GM18498 (cell line): ENCODE results near the gene MID1IP1.

Experiments used
- ATAC-seq: cut with Tn5 transposase; IDR thresholded peaks from one replicate; pipeline ENCODE4 v1.9.1; 2021; ENCODE audit warnings: mild to moderate bottlenecking, moderate library complexity; ENCODE audit not compliant: unreplicated experiment

The MID1IP1 gene

DNA sequence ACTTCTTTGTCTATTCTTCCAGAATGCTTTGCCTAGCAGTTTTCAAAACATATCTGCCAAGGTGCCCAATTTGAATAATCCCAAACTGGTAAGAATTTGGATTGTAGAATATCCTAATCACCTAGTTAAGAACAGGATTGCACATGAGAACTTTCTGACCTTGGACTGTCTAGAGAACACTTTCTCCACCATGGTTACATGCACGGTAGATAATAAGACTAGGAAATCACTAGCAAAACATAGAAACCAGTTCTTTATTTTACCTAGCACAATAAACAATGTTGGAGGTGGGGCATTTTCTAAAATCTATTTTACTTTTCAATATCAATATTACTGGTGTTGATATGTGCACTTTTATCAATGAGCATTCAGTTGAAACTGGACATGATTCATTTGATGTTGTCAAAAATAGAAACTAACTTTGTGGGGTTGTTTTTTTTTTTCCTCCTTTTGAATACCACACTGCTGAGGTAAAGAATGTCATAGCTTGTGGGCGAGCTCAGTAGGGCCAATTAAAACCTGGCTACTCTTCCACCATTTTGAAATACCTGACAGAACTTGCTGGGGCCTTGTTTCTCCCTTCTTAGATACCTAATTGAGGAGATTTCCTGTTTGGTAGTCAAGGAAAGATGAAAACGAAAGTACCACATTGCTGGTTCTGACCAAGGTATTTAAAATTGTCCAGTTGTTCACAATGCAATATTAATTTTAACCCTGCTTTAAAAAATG, 10.4 kb downstream of the MID1IP1 start:
- ATAC-seq: no peak

DNA sequence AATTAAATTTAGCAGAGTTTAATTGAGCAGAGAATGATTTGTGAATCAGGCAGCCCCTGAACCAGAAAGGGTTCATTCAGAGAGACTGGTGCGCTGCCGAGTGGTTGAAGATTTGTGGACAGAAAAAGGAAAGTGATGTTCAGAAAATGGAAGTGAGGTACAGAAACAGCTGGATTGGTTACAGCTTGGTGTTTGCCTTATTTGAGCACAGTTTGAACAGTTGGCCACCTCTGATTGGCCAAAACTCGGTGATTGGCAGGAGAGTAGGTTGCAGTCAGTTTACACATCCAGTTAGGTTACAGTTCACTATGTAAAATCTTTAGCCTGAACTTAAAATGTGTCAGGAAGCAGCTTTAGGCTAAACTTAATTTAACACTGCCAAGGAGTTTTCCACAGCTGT, 14.9 kb downstream of the MID1IP1 start:
- no peak for ATAC-seq

DNA sequence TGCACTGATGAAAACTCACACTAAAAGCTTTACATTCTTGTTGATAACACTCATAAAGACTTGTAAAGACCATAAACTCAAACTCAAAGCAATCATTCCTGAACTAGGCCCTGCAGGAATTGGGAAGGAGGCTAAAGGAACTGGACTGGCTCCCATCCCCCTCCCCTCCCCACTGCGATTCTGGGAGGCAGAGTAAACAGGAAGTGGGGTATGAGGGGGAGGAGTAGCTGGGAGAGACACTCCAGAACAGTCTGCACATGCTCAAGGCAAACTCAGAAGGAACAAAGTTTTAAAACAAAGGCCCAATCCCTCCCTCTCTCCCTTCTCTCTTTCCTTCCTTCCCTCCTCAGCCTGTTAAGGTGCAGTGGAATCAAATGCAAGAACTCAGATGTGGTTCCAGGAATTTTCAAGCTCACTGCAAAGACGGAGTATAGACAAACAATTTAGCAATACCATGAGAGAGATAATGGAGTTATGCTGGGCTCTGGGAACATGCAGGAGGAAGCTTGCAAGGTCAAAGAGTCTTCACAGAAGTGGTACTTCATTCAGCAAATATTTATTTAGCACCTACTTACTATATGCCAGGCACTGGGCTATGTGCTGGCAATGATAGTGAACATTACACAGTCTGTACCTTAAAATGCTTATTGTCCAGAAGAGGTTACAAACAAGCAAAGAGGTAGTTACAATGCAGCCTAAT, 15.9 kb downstream of the MID1IP1 start:
- no peak for ATAC-seq

DNA sequence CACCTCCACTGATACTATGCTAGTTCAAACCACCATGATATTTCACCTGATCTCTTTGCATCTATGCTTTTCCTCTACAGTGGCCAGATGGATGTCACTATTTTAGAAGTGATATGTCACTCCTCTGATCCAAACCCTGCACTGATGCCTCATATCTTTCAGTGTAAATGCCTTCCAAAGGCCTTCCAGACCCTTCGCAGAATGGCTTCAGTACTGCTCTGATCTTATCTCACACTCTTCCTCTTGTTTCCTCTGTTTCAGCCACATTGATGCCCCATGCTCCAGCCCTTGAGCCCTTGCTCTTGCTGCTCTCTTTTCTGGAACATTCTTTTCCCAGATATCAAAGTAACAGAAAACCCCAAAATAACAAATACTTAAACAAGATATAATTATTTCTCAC, 17.9 kb downstream of the MID1IP1 start:
- no peak for ATAC-seq

DNA sequence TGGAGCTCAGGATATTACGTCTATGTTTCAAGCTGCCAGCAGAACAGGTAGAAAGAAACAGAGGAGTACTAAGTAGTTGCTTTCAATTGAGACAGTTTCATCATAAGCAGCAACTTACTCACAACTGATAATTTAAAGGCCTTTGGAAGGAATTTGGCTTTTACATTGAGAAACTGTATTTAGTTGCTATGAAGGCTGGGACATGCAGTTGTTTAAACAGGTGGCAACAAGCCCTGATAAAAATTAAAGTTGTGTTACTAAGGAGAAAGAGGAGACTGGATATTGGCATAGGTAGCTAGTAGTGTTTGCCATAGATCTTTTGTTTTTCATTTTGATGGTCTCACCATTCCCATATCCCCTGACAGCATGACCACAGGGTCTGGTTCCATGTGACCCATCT, 18.4 kb downstream of the MID1IP1 start:
- no peak for ATAC-seq

DNA sequence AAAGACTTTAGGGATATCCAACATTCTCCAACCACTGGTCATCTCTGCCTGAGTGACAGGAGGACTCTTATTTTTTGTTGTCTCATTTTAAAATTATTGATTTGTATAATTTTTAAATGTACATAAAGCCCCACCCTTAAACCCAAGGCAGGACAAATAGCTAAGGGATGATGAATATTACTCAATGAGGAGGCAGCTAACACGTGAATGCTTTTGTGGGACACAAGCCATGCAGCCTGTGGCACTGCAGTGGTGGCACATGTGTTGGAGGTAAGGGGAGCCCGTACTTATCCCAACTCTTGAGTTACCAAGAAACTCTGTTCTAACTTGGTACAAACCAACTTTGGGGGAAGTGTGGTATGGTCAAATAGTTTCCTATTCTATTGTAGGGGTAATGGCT, 19.5 kb downstream of the MID1IP1 start:
- ATAC-seq: no peak

DNA sequence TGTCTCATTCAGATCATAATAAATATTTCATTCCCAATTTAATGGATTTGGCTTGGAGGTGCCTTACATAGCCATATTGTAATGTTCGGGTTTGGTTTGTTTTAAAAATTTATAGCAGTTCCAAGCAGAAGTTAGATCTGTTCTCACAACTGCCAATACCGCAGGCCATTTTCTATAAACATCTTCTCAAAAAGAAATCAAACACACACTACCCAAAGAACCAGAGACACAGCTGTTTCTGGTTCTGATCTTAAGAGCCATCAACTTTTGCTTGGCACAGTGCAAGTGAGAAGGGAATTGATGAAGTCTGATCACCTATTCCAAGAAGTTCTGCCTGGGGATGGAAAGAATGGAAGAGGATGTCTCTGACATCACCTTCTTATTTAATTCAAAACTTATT, 22.9 kb downstream of the MID1IP1 start:
- ATAC-seq: no peak

DNA sequence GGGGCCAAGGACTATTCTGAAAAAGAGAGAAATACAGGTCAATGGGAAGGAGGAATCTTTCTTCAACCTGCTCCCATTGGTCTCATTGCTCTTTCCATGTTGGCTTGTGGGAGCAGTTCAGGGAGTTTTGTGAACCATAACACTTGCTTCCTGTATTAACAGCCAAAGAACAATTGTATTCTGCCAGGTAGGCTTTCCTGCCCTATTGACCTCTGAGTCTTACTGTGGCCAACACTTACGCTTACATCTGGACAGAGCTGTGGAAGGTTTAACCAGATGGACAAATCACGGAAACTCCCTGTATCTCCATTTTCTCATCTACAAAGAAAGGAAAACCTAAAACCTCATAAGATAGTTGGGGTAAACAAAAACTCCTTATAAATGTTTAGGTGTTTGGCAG, 30.7 kb downstream of the MID1IP1 start:
- ATAC-seq: no peak

DNA sequence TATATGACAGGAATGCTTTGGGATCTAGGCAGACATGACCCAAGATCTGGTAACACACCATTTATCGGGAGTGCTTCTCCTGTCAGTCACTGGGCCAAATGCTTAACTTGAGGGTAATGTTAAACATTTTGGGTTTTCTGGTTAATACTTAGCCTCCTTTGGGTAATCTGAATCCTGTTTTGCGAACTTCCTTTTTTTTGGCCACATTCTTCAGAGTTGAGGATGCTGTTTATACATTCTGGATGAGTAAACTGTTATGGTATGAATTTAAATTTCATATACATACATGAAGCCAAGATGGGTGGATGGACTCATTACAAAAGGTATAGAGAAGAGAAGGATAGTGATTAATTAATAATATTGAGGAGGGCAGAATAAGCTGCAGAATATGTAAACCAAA, 36.1 kb downstream of the MID1IP1 start:
- no peak for ATAC-seq

DNA sequence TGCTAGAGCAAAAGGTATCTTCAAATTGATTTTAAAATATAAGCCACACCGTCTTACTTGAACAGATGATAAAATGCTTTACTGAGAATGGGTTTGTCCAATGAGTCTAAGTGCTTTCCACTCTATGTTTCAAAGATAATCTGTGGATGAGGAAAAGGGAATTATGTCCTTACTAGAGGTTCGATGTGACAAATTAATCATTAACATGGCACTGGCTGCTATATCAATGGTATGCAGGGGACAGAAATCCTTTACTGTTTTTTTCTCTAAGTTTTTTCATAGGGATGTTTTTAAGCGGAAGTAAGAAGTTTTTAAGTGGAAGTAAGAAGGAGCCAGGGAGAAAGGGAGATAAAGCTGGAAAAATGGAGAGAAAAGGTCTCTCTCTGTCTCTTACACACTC, 38.0 kb downstream of the MID1IP1 start:
- ATAC-seq: no peak

DNA sequence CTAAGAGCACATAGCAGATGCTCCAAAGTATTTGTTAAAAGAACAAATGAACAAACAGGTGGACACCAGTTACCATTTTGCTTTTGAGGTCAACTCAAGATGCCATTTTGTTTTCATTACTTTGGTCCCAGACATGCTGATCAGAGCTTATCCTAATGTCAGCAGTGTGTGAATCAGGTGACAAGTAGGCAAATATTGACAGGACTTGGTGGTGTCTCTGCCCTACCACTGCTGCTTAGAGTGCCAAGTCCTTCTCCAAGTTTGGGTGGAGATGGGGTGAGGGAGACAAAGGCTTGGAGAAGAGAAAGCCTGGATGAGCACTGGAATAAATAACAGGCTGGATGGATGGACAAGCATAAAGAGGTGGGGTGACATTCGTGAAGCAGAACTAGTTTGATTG, 38.7 kb downstream of the MID1IP1 start:
- ATAC-seq: no peak

DNA sequence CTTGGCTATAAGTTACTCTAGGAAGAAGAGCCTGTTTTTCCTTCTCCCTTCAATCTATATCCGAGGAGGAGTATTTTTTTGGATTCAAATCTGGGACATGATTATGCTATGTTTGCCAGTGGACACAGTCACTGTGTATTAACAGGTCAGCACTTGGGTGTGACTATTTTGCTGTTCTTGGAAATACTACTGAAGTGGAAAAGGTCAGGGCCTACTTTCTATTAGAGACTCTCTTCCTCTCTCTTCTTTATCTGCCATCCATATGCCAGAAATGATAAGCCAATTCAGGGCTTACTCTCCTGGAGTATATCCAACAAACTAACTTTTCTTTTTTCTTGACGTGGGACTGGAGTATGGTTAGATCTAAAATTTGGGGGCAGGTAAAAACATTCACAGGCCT, 40.5 kb downstream of the MID1IP1 start:
- ATAC-seq: no peak

DNA sequence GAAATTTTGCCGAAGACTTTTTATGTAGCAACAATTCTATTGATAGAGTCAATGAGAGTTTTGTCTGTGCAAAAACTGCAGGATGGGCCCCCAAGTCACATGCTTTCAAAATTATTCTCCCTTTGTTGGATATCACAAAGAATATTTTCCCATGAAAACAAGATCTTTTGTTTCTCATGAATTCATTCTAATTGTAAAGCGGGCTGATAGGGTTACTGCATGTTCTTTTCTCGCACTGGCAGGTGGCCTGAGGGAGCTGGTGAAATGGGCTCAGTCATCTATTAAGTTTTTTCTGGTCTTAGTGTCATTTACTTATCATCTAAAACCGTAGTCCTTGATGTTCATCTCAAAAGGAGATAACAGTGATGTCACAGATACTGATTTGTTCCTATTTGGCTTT, 44.2 kb downstream of the MID1IP1 start:
- ATAC-seq: no peak

DNA sequence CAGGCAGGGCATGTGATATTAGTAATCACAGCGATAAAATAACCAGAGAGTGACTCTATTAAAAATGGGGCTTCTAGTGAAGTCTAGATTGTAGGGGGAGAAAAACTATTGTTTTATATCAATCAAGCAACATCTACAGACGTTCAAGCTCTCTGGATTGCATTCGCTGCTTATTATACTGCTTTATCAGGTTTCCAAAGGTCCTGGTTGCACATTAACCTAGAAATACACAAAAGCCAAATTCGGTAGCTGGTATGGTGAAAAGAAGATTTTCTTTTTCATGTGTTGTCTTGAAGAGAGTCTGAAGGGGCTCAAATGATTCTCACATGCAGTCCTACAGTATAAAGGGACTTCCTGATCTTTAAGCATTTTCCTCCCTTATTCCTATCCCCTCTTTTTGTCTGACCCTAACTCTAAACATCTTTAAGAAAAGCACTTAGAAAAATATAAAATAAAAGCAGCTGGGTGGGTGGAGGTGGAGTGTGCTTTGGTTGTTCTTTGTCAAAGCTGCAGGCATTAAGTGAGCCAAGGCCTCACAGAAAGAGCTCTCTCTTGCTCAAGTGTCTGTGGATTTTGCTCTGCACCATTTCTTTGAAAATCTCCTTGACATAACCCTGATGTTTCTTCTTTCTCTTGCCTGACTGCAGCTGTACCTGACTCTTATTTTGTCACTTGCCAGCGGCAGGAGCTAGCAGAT, 46.1 kb downstream of the MID1IP1 start:
- ATAC-seq: no peak

DNA sequence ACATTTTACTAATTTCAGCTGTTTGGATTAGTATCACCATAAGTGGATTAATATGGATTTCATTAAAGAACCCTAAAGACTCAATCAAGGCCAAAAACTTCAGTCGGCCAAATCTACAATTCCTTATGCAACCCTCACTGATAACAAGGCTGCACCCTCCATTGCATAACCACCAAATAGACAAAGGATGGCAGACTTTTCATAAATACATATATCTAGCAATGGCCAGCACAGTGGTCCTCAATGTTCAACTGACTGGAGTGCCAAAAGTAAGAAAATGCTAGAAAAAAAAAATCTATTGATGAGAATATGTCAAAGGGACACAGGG, 46.6 kb downstream of the MID1IP1 start:
- no peak for ATAC-seq

DNA sequence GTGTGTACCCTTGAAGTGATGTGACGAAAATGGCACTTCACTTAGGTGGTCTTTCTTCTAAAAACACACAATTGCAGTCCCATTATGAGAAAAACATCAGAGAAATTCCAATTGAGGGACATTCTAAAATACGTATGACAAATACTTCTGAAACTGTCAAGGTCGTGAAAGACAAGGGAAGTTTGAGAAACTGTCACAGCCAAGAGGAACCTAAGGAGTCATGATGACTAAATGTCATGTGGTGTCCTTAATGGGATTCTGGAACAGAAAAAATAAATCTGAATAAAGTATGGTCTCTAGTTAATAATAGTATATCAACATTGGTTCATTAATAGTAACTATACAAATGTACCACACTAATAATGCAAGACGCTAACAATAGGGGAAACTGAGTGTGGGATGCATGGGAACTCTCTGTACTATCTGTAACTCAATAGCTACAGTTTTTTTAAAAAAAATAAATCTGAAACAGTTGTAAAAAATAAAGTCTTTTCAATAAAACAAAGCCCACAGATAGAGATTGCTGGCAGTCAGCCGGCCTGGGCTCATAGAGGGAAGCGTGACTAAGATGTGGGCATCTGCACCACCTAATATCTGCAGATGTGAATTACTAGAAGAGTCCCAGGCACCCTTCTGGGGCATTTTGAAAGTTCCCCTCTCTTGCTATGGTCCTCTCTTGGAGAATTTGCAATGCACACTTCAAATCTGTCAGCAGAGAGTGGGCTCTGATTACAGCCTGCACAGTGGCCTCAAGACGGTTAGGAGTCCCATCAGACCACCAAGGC, 47.6 kb downstream of the MID1IP1 start:
- ATAC-seq: no peak

DNA sequence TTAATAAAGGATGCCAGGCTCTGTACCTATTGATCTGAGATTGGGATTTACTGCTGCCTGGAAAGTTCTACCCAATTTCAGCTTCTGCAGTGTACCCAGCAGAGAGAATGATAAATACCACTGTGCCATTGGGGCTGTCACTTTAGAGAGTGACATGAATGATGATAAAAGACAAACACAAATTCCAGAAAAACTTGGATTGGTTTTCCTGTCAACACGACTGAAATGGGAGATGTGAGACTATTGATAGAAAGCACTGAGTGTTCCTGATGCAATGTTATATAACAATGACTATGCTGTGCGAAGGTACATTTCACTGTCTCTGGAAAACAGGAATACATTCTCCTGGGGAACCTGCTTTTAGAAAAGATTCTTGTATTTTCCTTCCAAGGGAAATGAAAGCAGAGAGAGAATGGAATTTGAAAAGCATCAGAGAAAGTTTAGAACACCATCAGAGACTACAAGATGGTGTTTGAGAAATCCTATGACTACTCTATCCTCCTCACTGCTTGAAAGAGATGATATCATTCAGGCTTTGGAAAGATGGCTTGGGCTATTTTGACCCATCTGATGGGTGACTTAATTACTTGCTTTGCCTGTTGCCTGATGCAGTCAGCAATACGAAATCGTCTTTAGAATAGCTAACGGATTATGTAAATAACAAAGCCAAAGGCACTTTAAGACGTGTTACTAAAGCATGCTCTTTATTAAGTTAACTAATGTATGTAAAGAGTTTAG, 49.7 kb downstream of the MID1IP1 start:
- no peak for ATAC-seq

DNA sequence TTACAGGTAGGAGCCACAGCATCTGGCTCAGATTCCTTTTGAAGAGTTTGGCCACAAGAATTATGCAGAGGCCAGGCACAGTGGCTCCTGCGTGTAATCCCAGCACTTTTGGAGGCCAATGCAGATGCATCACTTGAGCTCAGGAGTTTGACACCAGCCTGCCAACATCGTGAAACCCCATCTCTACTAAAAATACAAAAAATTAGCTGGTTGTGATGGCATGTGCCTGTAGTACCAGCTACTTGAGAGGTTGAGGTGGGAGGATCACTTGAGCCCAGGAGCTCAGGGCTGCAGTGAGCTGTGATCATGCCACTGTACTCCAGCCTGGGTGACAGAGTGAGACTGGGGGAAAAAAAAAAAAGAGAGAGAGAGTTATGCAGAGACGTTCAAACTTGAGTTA, 53.0 kb downstream of the MID1IP1 start:
- ATAC-seq: no peak
